AG04450 (cell line): ENCODE results near the gene ACTL10. TPM values are rescaled to one million over a fixed set of nuclear protein-coding genes. Genes with fewer than 3 reads are reported as not detected.

ENCODE experiments used
- CTCF ChIA-PET: fragments of 300-600, 350-600 bp; formaldehyde crosslinking; extraction: SDS; loops from one replicate; lab custom pipeline; 2022; ENCODE audit warnings: antibody characterized with exemption, inconsistent platforms; lab: Charles Lee
- POLR2A ChIA-PET: fragments of 350-600 bp; formaldehyde crosslinking; extraction: SDS; loops from one replicate; lab custom pipeline; 2021; ENCODE audit warnings: antibody characterized with exemption, inconsistent platforms; lab: Yijun Ruan, JAX
- DNase-seq: peaks from one replicate; pipeline ENCODE4 v3.0.0-alpha.2; 2011; ENCODE audit warnings: low read depth, low spot score
- H3K27ac ChIP-seq: one replicate; pipeline ENCODE4 v1.5.1; 2012; ENCODE audit warnings: low read depth, low read length, control low read depth
- H3K27me3 ChIP-seq: one replicate; pipeline ENCODE4 v1.6.0; 2012; ENCODE audit warnings: low read length; ENCODE audit not compliant: control insufficient read depth, insufficient read depth
- H3K4me3 ChIP-seq: 2 replicates; pipeline ENCODE4 v1.5.1; 2011; ENCODE audit warnings: mild to moderate bottlenecking, low read depth, low read length, control low read depth
- H3K9me3 ChIP-seq: 2 replicates; pipeline ENCODE4 v1.5.1; 2012; ENCODE audit warnings: low read length; ENCODE audit not compliant: control insufficient read depth, insufficient read depth
- CTCF ChIP-seq: IDR thresholded peaks from 2 replicates; pipeline ENCODE4 v1.5.1; 2011; ENCODE audit warnings: low read depth, low read length, control low read depth, inconsistent platforms
- polyA plus RNA-seq: library from polyadenylated mRNA; depleted of rRNA; stranded (reverse); fragments of >200 nt; gene quantifications from 2 replicates; pipeline ENCODE4 v1.2.3, GENCODE V29; 2011

The ACTL10 gene
- polyA plus RNA-seq, 1 experiment: 0.41 TPM

GRCh38 chr20:33676652-33677645, 10.2 kb downstream of the ACTL10 start:
- H3K4me3 ChIP-seq: no peak overlapping the region
- no peaks in the 10 kb centered on the region for H3K27me3 ChIP-seq
- H3K9me3 ChIP-seq: no peaks in the 10 kb centered on the region; the same call in 1 of the 2 replicates
- ChIA-PET CTCF (no interaction called here), POLR2A (no interaction called here)
- H3K27ac ChIP-seq: no peak overlapping the region
- no peak for DNase-seq
- TF ChIP-seq CTCF: no peak

GRCh38 chr20:33677991-33678702, 11.4 kb downstream of the ACTL10 start:
- no peaks in the 10 kb centered on the region for H3K27me3 ChIP-seq
- no peak for TF ChIP-seq CTCF
- DNase-seq: no peak
- no peak overlapping the region for H3K4me3 ChIP-seq
- ChIA-PET CTCF (no interaction called here), POLR2A (no interaction called here)
- no peak overlapping the region for H3K27ac ChIP-seq
- H3K9me3 ChIP-seq: no peaks in the 10 kb centered on the region; the same call in 1 of the 2 replicates

- TF ChIP-seq CTCF: no peak
- Histone ChIP-seq H3K4me3 (no peak overlapping the region), H3K27ac (no peak overlapping the region), H3K27me3 (no peaks in the 10 kb centered on the region), H3K9me3 (no peaks in the 10 kb centered on the region)
- ChIA-PET POLR2A (interaction anchor here (1.0 to 1.2 kb wide), 2 partner anchors 13 to 17 kb away, joined by 3 to 4 read pairs; partner anchors contain the start of gene ACTL10), CTCF (interaction anchor here (2.8 kb wide), 1 partner anchor 12 kb away, joined by 9 read pairs; no protein-coding TSS in a partner anchor)
- no peak for DNase-seq
These were observed 13.2 kb downstream of the ACTL10 start for GRCh38 chr20:33679758-33680485.

GRCh38 chr20:33680686-33681085, 13.9 kb downstream of the ACTL10 start:
- no peak overlapping the region for H3K27ac ChIP-seq
- ChIA-PET CTCF (interaction anchor here (0.6 to 2.8 kb wide), 2 partner anchors 12 to 112 kb away, joined by 6 to 9 read pairs; no protein-coding TSS in a partner anchor), POLR2A (no interaction called here)
- no peak overlapping the region for H3K4me3 ChIP-seq
- no peak for TF ChIP-seq CTCF
- no peak for DNase-seq
- no peaks in the 10 kb centered on the region for H3K27me3 ChIP-seq
- no peaks in the 10 kb centered on the region for H3K9me3 ChIP-seq
